ENCODE results near the gene DUSP16. TPM values are rescaled to one million over a fixed set of nuclear protein-coding genes. Genes with fewer than 3 reads are reported as not detected.

The DUSP16 gene
- total RNA-seq, 1 donor, result 12.1 TPM

DNA sequence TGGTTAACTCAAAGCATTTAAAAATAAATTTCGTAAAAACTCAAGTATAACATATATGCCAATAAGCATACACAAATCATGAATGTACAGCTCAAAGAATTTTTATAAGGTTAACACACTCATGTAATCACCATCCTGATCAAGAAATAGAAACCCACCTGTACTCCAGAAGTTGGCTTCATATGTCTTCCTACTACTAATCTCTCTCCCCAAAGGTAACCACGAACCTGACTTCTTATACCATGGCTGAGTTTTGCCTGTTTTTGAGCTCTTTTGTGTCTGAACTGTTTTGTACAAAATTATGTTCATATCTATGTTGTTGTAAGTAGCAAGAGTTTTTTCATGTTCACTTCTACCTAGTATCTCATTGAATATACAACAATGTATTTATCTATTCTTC is 18.7 kb downstream of the DUSP16 start:
- TF ChIP-seq, protein P1, sequence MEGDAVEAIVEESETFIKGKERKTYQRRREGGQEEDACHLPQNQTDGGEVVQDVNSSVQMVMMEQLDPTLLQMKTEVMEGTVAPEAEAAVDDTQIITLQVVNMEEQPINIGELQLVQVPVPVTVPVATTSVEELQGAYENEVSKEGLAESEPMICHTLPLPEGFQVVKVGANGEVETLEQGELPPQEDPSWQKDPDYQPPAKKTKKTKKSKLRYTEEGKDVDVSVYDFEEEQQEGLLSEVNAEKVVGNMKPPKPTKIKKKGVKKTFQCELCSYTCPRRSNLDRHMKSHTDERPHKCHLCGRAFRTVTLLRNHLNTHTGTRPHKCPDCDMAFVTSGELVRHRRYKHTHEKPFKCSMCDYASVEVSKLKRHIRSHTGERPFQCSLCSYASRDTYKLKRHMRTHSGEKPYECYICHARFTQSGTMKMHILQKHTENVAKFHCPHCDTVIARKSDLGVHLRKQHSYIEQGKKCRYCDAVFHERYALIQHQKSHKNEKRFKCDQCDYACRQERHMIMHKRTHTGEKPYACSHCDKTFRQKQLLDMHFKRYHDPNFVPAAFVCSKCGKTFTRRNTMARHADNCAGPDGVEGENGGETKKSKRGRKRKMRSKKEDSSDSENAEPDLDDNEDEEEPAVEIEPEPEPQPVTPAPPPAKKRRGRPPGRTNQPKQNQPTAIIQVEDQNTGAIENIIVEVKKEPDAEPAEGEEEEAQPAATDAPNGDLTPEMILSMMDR (IDR thresholded peaks at IDR 0.05; ENCODE audit: insufficient read depth, low read depth, low read length), result no peak
- DNase-seq (ENCODE audit: low read depth), result no peak
- no peak overlapping the region for H3K4me3 ChIP-seq (ENCODE audit: low read depth, low read length)

DNA sequence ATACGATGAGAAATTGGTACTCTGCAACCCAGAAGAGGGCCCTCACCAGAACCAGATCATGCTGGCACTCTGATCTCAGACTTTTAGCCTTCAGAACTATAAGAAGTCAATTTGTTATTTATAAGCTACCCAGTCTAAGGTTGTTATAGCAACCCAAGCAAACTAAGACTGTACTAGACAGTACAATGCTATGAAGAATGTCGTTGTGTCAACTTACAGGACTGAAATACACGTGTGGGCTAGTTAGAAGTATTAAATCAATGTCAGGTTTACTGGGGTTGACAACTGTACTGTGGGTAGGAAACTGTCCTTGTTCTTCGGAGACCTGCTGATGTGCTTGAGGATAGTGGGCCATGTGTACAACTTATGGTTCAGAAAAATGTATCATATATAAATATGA is 19.7 kb downstream of the DUSP16 start:
- no peak overlapping the region for H3K4me3 ChIP-seq (ENCODE audit: low read depth, low read length)
- TF ChIP-seq, protein P1 (IDR thresholded peaks at IDR 0.05; ENCODE audit: insufficient read depth, low read depth, low read length), result no peak
- no peak for DNase-seq (ENCODE audit: low read depth)

DNA sequence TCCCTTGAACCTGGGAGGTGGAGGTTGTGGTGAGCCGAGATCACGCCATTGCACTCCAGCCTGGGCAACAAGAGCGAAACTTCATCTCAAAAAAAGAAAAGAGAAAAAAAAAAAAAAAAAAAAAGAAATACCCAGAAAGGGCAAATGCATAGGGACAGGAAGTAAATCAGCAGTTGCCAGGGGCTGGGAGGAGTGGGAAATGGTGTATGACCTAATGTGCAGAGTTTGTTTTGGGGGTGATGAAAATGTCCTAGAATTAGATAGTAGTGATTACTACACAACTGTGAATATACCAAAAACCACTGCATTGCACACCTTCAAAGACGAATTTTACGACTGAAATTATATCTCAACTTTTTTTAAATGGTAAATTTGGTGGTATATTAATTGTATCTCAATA is 20.4 kb downstream of the DUSP16 start:
- TF ChIP-seq, protein P1 (IDR thresholded peaks at IDR 0.05; ENCODE audit: insufficient read depth, low read depth, low read length), result no peak
- H3K4me3 ChIP-seq (ENCODE audit: low read depth, low read length), result no peak overlapping the region
- DNase-seq (ENCODE audit: low read depth), result no peak

DNA sequence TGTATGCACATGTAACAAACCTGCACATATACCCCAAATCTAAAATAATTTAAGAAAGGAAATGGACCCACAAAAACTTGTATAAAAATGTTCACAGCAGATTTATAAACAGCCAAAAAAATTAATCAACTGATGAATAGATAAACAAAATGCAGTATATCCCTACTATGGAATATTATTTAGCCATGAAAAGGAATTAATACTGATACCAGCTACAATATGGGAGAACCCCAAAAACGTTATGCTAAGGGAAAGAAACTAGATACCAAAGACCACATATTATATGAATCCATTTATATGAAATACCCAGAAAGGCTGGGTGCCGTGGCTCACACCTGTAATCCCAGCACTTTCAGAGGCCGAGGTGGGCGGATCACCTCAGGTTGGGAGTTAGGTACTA is 20.9 kb downstream of the DUSP16 start:
- no peak for DNase-seq (ENCODE audit: low read depth)
- TF ChIP-seq, protein P1 (IDR thresholded peaks at IDR 0.05; ENCODE audit: insufficient read depth, low read depth, low read length), result no peak
- H3K4me3 ChIP-seq (ENCODE audit: low read depth, low read length), result no peak overlapping the region

DNA sequence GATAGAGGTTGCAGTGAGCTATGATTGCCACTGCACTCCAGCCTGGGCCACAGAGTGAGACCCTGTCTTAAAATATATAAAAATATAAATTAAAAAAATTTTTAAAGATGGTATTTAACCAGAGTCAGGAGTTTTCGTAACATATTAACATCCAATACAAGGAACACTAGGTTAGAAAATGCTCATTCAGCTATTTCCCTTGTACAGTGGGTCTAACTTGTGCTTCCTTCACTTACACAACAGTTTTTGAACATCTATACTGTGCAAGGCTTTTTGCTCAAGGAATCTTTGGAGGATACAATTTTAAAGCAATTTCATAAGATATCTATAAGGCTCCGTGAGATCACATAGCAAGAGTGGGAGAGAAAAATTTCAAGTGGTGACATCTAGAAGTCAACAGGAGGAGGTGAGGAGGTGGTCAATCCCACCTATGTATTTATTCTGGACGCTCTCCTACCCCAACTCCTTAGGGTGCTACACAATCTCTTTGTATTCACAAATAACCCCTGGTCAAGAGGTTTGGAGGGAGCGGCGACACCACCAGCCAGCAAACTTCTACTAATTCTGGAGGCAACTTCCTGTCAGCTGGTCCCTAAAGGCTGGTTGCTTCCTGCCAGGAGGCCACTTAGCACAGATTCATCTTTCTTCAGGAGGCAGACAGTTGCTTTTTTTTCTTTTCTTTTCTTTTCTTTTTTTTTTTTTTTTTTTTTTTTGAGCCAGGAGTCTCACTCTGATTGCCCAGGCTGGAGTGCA is 22.2 kb downstream of the DUSP16 start:
- DNase-seq (ENCODE audit: low read depth), result no peak
- TF ChIP-seq, protein P1 (IDR thresholded peaks at IDR 0.05; ENCODE audit: insufficient read depth, low read depth, low read length), result no peak
- H3K4me3 ChIP-seq (ENCODE audit: low read depth, low read length), result no peak overlapping the region

DNA sequence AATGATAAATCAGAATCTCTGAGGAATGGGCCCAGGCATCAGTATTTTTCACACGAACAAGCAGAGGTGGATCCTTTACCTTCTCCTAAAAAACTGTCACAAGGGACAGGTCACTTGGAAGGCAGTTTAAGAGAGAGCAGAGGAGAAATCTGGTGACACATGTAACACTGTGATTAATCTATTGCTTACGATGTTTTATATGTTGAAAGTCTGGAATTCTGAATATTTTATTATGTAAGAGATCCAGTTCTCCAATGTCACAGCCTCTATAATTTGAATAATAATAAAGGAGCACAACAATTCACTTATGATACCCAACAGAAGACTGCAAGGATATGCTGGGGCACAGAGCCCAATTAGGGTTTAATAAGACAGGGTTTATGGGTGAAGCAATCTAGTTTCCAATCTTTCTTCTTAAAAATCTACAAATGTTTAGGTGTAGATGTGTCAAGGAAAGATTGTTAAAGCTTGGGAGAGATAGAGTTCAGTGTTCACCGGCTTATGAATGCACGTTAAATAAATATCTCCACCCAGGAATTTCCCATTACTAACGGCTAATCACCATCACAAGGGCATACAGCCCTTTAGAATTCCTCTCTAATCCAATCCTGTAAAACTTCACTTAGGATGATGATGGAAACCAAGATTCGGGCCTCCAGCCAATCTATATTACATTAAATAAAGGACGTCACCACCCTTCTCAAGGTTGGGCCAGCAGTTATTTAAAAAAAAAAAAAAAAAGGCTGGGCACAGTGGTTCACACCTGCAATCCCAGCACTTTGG is 23.4 kb downstream of the DUSP16 start:
- TF ChIP-seq, protein P1 (IDR thresholded peaks at IDR 0.05; ENCODE audit: insufficient read depth, low read depth, low read length), result no peak
- H3K4me3 ChIP-seq (ENCODE audit: low read depth, low read length), result no peak overlapping the region
- DNase-seq (ENCODE audit: low read depth), result peak; percentile 60

All from fibroblast of villous mesenchyme (primary cell).